Activated naive CD8-positive, alpha-beta T cell treated with anti-CD3 and anti-CD28 coated beads, Interleukin-2, amount 10 ng/mL, durations not matched to agents 7 days and 5 days (primary cell): ENCODE results near the gene SRGAP3. TPM values are rescaled to one million over a fixed set of nuclear protein-coding genes. Genes with fewer than 3 reads are reported as not detected.

ENCODE experiments used
- ATAC-seq: fragments of 150-1000 bp; cut with Tn5 transposase; one replicate; pipeline ENCODE4 v1.10.0; 2021; ENCODE audit warnings: low read depth, moderate library complexity
- POLR2A ChIA-PET: fragments of 350-600 bp; sonication (Branson Sonifier 250); formaldehyde crosslinking; loops from one replicate; lab custom pipeline; 2021; ENCODE audit warnings: antibody characterized with exemption; lab: Charles Lee
- DNase-seq: peaks from one replicate; pipeline ENCODE4 v3.0.0; 2021
- H3K27ac Mint-ChIP-seq: one replicate; pipeline ENCODE4 v1.8.0; 2022; ENCODE audit warnings: mild to moderate bottlenecking, mixed read lengths
- H3K27me3 Mint-ChIP-seq: one replicate; pipeline ENCODE4 v1.8.0; 2022; ENCODE audit warnings: mild to moderate bottlenecking, moderate library complexity, mixed read lengths
- H3K36me3 Mint-ChIP-seq: one replicate; pipeline ENCODE4 v1.8.0; 2021; ENCODE audit warnings: mild to moderate bottlenecking, mixed read lengths
- H3K4me1 Mint-ChIP-seq: one replicate; pipeline ENCODE4 v1.8.0; 2021; ENCODE audit warnings: mixed read lengths
- H3K4me3 Mint-ChIP-seq: one replicate; pipeline ENCODE4 v1.8.0; 2022; ENCODE audit warnings: mild to moderate bottlenecking, moderate library complexity, mixed read lengths
- H3K9me3 Mint-ChIP-seq: one replicate; pipeline ENCODE4 v1.8.0; 2021; ENCODE audit warnings: mixed read lengths
- total RNA-seq, 2 experiments: library from RNA; stranded (reverse); gene quantifications; one replicate each; pipeline ENCODE4 v1.2.3, GENCODE V29; 2021

SRGAP3 gene
- total RNA-seq, 2 experiments from 2014 or later, result 4.9 to 5.5 TPM

- POLR2A ChIA-PET, result no interaction called here
- DNase-seq (no peak), ATAC-seq (no peak)
- H3K4me1 Mint-ChIP-seq, result no peaks in the 10 kb centered on the region
- no peak overlapping the region for H3K4me3 Mint-ChIP-seq
- H3K9me3 Mint-ChIP-seq, result no peaks in the 10 kb centered on the region
- H3K27me3 Mint-ChIP-seq, result peaks cover 6% of the 10 kb centered on the region
- no peaks in the 10 kb centered on the region for H3K36me3 Mint-ChIP-seq
- H3K27ac Mint-ChIP-seq, result no peak overlapping the region
Observed at GRCh38 chr3:9026320-9027045, 223.0 kb downstream of the SRGAP3 start.

GRCh38 chr3:9024341-9024740, 225.1 kb downstream of the SRGAP3 start:
- H3K27ac Mint-ChIP-seq, result no peak overlapping the region
- H3K4me3 Mint-ChIP-seq, result no peak overlapping the region
- POLR2A ChIA-PET, result no interaction called here
- no peaks in the 10 kb centered on the region for H3K9me3 Mint-ChIP-seq
- ATAC-seq, result no peak
- DNase-seq, result no peak
- H3K4me1 Mint-ChIP-seq, result no peaks in the 10 kb centered on the region
- no peaks in the 10 kb centered on the region for H3K36me3 Mint-ChIP-seq
- peaks cover 3% of the 10 kb centered on the region for H3K27me3 Mint-ChIP-seq

- ATAC-seq (no peak), DNase-seq (no peak)
- no peak overlapping the region for H3K4me3 Mint-ChIP-seq
- H3K27ac Mint-ChIP-seq, result no peak overlapping the region
- H3K27me3 Mint-ChIP-seq, result peaks cover 5% of the 10 kb centered on the region
- H3K4me1 Mint-ChIP-seq, result no peaks in the 10 kb centered on the region
- H3K36me3 Mint-ChIP-seq, result no peaks in the 10 kb centered on the region
- POLR2A ChIA-PET, result no interaction called here
- H3K9me3 Mint-ChIP-seq, result no peaks in the 10 kb centered on the region
Observed at GRCh38 chr3:9023226-9023590, 226.2 kb downstream of the SRGAP3 start.

- H3K9me3 Mint-ChIP-seq, result no peaks in the 10 kb centered on the region
- no peaks in the 10 kb centered on the region for H3K36me3 Mint-ChIP-seq
- peaks cover 7% of the 10 kb centered on the region for H3K27me3 Mint-ChIP-seq
- DNase-seq, result no peak
- no peak overlapping the region for H3K27ac Mint-ChIP-seq
- POLR2A ChIA-PET, result no interaction called here
- no peak overlapping the region for H3K4me3 Mint-ChIP-seq
- H3K4me1 Mint-ChIP-seq, result no peaks in the 10 kb centered on the region
- ATAC-seq, result no peak
Observed at GRCh38 chr3:9022305-9023225, 226.9 kb downstream of the SRGAP3 start.

GRCh38 chr3:9021271-9022009, 228.0 kb downstream of the SRGAP3 start:
- no peaks in the 10 kb centered on the region for H3K4me1 Mint-ChIP-seq
- POLR2A ChIA-PET, result no interaction called here
- no peak for DNase-seq
- H3K27ac Mint-ChIP-seq, result no peak overlapping the region
- H3K36me3 Mint-ChIP-seq, result no peaks in the 10 kb centered on the region
- H3K9me3 Mint-ChIP-seq, result no peaks in the 10 kb centered on the region
- H3K27me3 Mint-ChIP-seq, result peaks cover 4% of the 10 kb centered on the region
- ATAC-seq, result no peak
- H3K4me3 Mint-ChIP-seq, result no peak overlapping the region

GRCh38 chr3:9020426-9020825, 229.0 kb downstream of the SRGAP3 start:
- DNase-seq, result no peak
- peaks cover 5% of the 10 kb centered on the region for H3K27me3 Mint-ChIP-seq
- no peak for ATAC-seq
- POLR2A ChIA-PET, result no interaction called here
- H3K4me3 Mint-ChIP-seq, result no peak overlapping the region
- H3K9me3 Mint-ChIP-seq, result no peaks in the 10 kb centered on the region
- no peaks in the 10 kb centered on the region for H3K4me1 Mint-ChIP-seq
- no peaks in the 10 kb centered on the region for H3K36me3 Mint-ChIP-seq
- no peak overlapping the region for H3K27ac Mint-ChIP-seq

GRCh38 chr3:9019259-9019961, 230.0 kb downstream of the SRGAP3 start:
- POLR2A ChIA-PET, result no interaction called here
- DNase-seq (no peak), ATAC-seq (no peak)
- peaks cover 5% of the 10 kb centered on the region for H3K27me3 Mint-ChIP-seq
- H3K9me3 Mint-ChIP-seq, result no peaks in the 10 kb centered on the region
- no peak overlapping the region for H3K27ac Mint-ChIP-seq
- H3K36me3 Mint-ChIP-seq, result no peaks in the 10 kb centered on the region
- H3K4me1 Mint-ChIP-seq, result no peaks in the 10 kb centered on the region
- no peak overlapping the region for H3K4me3 Mint-ChIP-seq

- Mint-ChIP-seq H3K4me1 (peaks cover 9% of the 10 kb centered on the region), H3K36me3 (no peaks in the 10 kb centered on the region), H3K27ac (no peak overlapping the region), H3K27me3 (peaks cover 5% of the 10 kb centered on the region), H3K9me3 (no peaks in the 10 kb centered on the region), H3K4me3 (no peak overlapping the region)
- no peak for ATAC-seq
- POLR2A ChIA-PET, result no interaction called here
- DNase-seq, result no peak
Observed at GRCh38 chr3:9015250-9015649, 234.2 kb downstream of the SRGAP3 start.

GRCh38 chr3:9013782-9014563, 235.5 kb downstream of the SRGAP3 start:
- no peak overlapping the region for H3K27ac Mint-ChIP-seq
- no peak for DNase-seq
- no peaks in the 10 kb centered on the region for H3K36me3 Mint-ChIP-seq
- POLR2A ChIA-PET, result no interaction called here
- H3K4me1 Mint-ChIP-seq, result peaks cover 9% of the 10 kb centered on the region
- peaks cover 5% of the 10 kb centered on the region for H3K27me3 Mint-ChIP-seq
- no peak overlapping the region for H3K4me3 Mint-ChIP-seq
- H3K9me3 Mint-ChIP-seq, result no peaks in the 10 kb centered on the region
- ATAC-seq, result no peak

- Mint-ChIP-seq H3K4me3 (no peak overlapping the region), H3K27ac (no peak overlapping the region), H3K9me3 (no peaks in the 10 kb centered on the region), H3K36me3 (no peaks in the 10 kb centered on the region), H3K4me1 (peaks cover 9% of the 10 kb centered on the region), H3K27me3 (peaks cover 2% of the 10 kb centered on the region)
- ATAC-seq, result peak; percentile 72
- POLR2A ChIA-PET, result interaction anchor here (0.7 kb wide), 1 partner anchor 41 kb away, joined by 3 read pairs; no protein-coding TSS in a partner anchor
- no peak for DNase-seq
Observed at GRCh38 chr3:9012521-9012920, 236.9 kb downstream of the SRGAP3 start.

GRCh38 chr3:9009976-9010545, 239.4 kb downstream of the SRGAP3 start:
- ATAC-seq, result no peak
- H3K27ac Mint-ChIP-seq, result no peak overlapping the region

GRCh38 chr3:9008550-9009255, 240.7 kb downstream of the SRGAP3 start:
- Mint-ChIP-seq H3K4me3 (no peak overlapping the region), H3K27ac (no peak overlapping the region), H3K9me3 (no peaks in the 10 kb centered on the region), H3K36me3 (no peaks in the 10 kb centered on the region), H3K27me3 (no peaks in the 10 kb centered on the region), H3K4me1 (peaks cover 9% of the 10 kb centered on the region)
- DNase-seq (no peak), ATAC-seq (no peak)
- POLR2A ChIA-PET, result no interaction called here

More at GRCh38 chr3:9009976-9010545, 239.4 kb downstream of the SRGAP3 start:
- peaks cover 9% of the 10 kb centered on the region for H3K4me1 Mint-ChIP-seq
- no peaks in the 10 kb centered on the region for H3K9me3 Mint-ChIP-seq
- H3K27me3 Mint-ChIP-seq, result no peaks in the 10 kb centered on the region
- no peaks in the 10 kb centered on the region for H3K36me3 Mint-ChIP-seq
- no peak for DNase-seq
- H3K4me3 Mint-ChIP-seq, result no peak overlapping the region
- POLR2A ChIA-PET, result no interaction called here
